GM21786 (cell line): ENCODE measurements around the gene OR12D1.
"Not testable (repeated sequence)": the region's sequence is repeated elsewhere in the genome, so short reads cannot be mapped to it uniquely, and the experiment has no call there.

Experiments used
- ATAC-seq: cut with Tn5 transposase; IDR thresholded peaks from one replicate; pipeline ENCODE4 v1.9.1; 2021; ENCODE audit not compliant: unreplicated experiment

The OR12D1 gene

GRCh38 chr6:29414588-29414987 is at the start of gene OR12D1:
TSS of gene OR12D1 (plus strand) at chr6:29414928.
- no peak for ATAC-seq

GRCh38 chr6:29368765-29369164 is 46.0 kb upstream of the OR12D1 start, which contains the start of gene OR5V1:
TSS of gene OR5V1 (minus strand) at chr6:29368865. CDS start at chr6:29356195, 12,670 bp downstream.
- ATAC-seq = no peak

GRCh38 chr6:29375191-29375590 is 39.5 kb upstream of the OR12D1 start, which contains the start of gene OR12D3:
TSS of gene OR12D3 (minus strand) at chr6:29375291. CDS start at chr6:29375287, 4 bp downstream.
- ATAC-seq = no peak

GRCh38 chr6:29376003-29376402 is 38.7 kb upstream of the OR12D1 start:
- no peak for ATAC-seq

- ATAC-seq = no peak
Measured at GRCh38 chr6:29388533-29388932, 26.2 kb upstream of the OR12D1 start.

- ATAC-seq = no peak
Measured at GRCh38 chr6:29395331-29395730, 19.4 kb upstream of the OR12D1 start, which contains the start of gene OR12D2. TSS of gene OR12D2 (plus strand) at chr6:29395631. CDS start at chr6:29396700, 1,069 bp downstream.

GRCh38 chr6:29399525-29399924 is 15.2 kb upstream of the OR12D1 start:
- no peak for ATAC-seq

GRCh38 chr6:29403801-29404200 is 10.9 kb upstream of the OR12D1 start:
- ATAC-seq = no peak

- ATAC-seq = no peak
Measured at GRCh38 chr6:29419516-29419915, 4.8 kb downstream of the OR12D1 start.

- no peak for ATAC-seq
Measured at GRCh38 chr6:29424168-29424567, 9.4 kb downstream of the OR12D1 start.

- no peak for ATAC-seq
Measured at GRCh38 chr6:29424575-29424974, 9.8 kb downstream of the OR12D1 start.

- ATAC-seq = no peak
Measured at GRCh38 chr6:29425075-29425474, 10.3 kb downstream of the OR12D1 start.

GRCh38 chr6:29426654-29427053 is 11.9 kb downstream of the OR12D1 start:
- ATAC-seq = no peak

- not testable (repeated sequence) for ATAC-seq
Measured at GRCh38 chr6:29436730-29437129, 22.0 kb downstream of the OR12D1 start.

- no peak for ATAC-seq
Measured at GRCh38 chr6:29439006-29439405, 24.3 kb downstream of the OR12D1 start, which contains the start of gene OR10C1. TSS of gene OR10C1 (plus strand) at chr6:29439306. CDS start at chr6:29440016, 710 bp downstream.

- ATAC-seq = no peak
Measured at GRCh38 chr6:29442719-29443118, 28.0 kb downstream of the OR12D1 start.

GRCh38 chr6:29444031-29444430 is 29.3 kb downstream of the OR12D1 start:
- ATAC-seq = not testable (repeated sequence)

- no peak for ATAC-seq
Measured at GRCh38 chr6:29447670-29448069, 32.9 kb downstream of the OR12D1 start.

- no peak for ATAC-seq
Measured at GRCh38 chr6:29451471-29452193, 36.9 kb downstream of the OR12D1 start.

- ATAC-seq = no peak
Measured at GRCh38 chr6:29456971-29457370, 42.2 kb downstream of the OR12D1 start, which contains the start of the genes OR11A1 and OR2H1. TSS of gene OR11A1 (minus strand) at chr6:29457071. CDS start at chr6:29427641, 29,430 bp downstream. TSS of gene OR2H1 (plus strand) at chr6:29457155. CDS start at chr6:29461770, 4,615 bp downstream.

GRCh38 chr6:29461021-29461814 is 46.5 kb downstream of the OR12D1 start:
- no peak for ATAC-seq

- no peak for ATAC-seq
Measured at GRCh38 chr6:29462022-29462421, 47.3 kb downstream of the OR12D1 start.
